Trophoblast cell (in vitro differentiated cells and primary cell): ENCODE measurements around the gene P2RY6.

Experiments
- DNase-seq, 2 donors: peaks; one replicate each; pipeline ENCODE4 v3.0.0-alpha.2; 2016
- H2AFZ ChIP-seq: 2 replicates; pipeline ENCODE4 v1.6.1; 2013; ENCODE audit warnings: low read length, moderate library complexity, mild to moderate bottlenecking; ENCODE audit not compliant: insufficient read depth, poor library complexity
- H2AK5ac ChIP-seq: 2 replicates; pipeline ENCODE4 v1.6.1; 2013; ENCODE audit warnings: mild to moderate bottlenecking, low read length
- H2BK120ac ChIP-seq: 2 replicates; pipeline ENCODE4 v1.6.1; 2013; ENCODE audit warnings: low read length, mild to moderate bottlenecking, moderate library complexity; ENCODE audit not compliant: insufficient read depth, poor library complexity
- H2BK12ac ChIP-seq: 2 replicates; pipeline ENCODE4 v1.6.1; 2013; ENCODE audit warnings: mild to moderate bottlenecking, low read length, moderate library complexity
- H2BK5ac ChIP-seq: 2 replicates; pipeline ENCODE4 v1.6.1; 2013; ENCODE audit warnings: low read length, low read depth, moderate library complexity, mild to moderate bottlenecking; ENCODE audit not compliant: poor library complexity
- H3K14ac ChIP-seq: 2 replicates; pipeline ENCODE4 v1.6.1; 2013; ENCODE audit warnings: mild to moderate bottlenecking, low read length
- H3K18ac ChIP-seq: 2 replicates; pipeline ENCODE4 v1.6.1; 2013; ENCODE audit warnings: mild to moderate bottlenecking, low read length
- H3K23ac ChIP-seq: 2 replicates; pipeline ENCODE4 v1.6.1; 2013; ENCODE audit warnings: low read length
- H3K27ac ChIP-seq: 2 replicates; pipeline ENCODE4 v1.5.1; 2013; ENCODE audit warnings: low read depth, mild to moderate bottlenecking, inconsistent platforms, low read length, moderate library complexity
- H3K27me3 ChIP-seq: 2 replicates; pipeline ENCODE4 v1.6.1; 2013; ENCODE audit warnings: inconsistent platforms, mild to moderate bottlenecking, low read length, moderate library complexity; ENCODE audit not compliant: insufficient read depth
- H3K36me3 ChIP-seq, 2 experiments: 1 replicate in 1 of 2; 2 replicates in 1 of 2; pipeline ENCODE4 v1.6.1; 2013; ENCODE audit warnings: low read length in 2 of 2, mild to moderate bottlenecking in 2 of 2, moderate library complexity in 1 of 2; ENCODE audit not compliant: insufficient read depth in 2 of 2, control insufficient read depth in 1 of 2
- H3K4ac ChIP-seq: 2 replicates; pipeline ENCODE4 v1.6.1; 2013; ENCODE audit warnings: low read depth, mild to moderate bottlenecking, low read length, moderate library complexity
- H3K4me1 ChIP-seq, 2 experiments: 1 replicate in 1 of 2; 2 replicates in 1 of 2; pipeline ENCODE4 v1.6.1; 2013; ENCODE audit warnings: low read length in 2 of 2, mild to moderate bottlenecking in 2 of 2, moderate library complexity in 1 of 2; ENCODE audit not compliant: insufficient read depth in 2 of 2, control insufficient read depth in 1 of 2
- H3K4me2 ChIP-seq: 2 replicates; pipeline ENCODE4 v1.6.1; 2013; ENCODE audit warnings: inconsistent platforms, mild to moderate bottlenecking, low read length, moderate library complexity
- H3K4me3 ChIP-seq: 2 replicates; pipeline ENCODE4 v1.5.1; 2013; ENCODE audit warnings: mild to moderate bottlenecking, low read depth, low read length, inconsistent platforms
- H3K79me1 ChIP-seq: one replicate; pipeline ENCODE4 v1.6.1; 2013; ENCODE audit warnings: low read length
- H3K79me2 ChIP-seq: 2 replicates; pipeline ENCODE4 v1.6.1; 2013; ENCODE audit warnings: low read length, mild to moderate bottlenecking; ENCODE audit not compliant: control insufficient read depth, insufficient read depth, poor library complexity
- H3K9ac ChIP-seq: 2 replicates; pipeline ENCODE4 v1.6.1; 2013; ENCODE audit warnings: mild to moderate bottlenecking, low read length
- H3K9me3 ChIP-seq: 2 replicates; pipeline ENCODE4 v1.6.1; 2013; ENCODE audit warnings: low read depth, mild to moderate bottlenecking, control low read depth, inconsistent platforms, low read length; ENCODE audit not compliant: insufficient read depth
- H4K12ac ChIP-seq: 2 replicates; pipeline ENCODE4 v1.6.1; 2013; ENCODE audit warnings: low read depth, mild to moderate bottlenecking, low read length, moderate library complexity
- H4K8ac ChIP-seq: 2 replicates; pipeline ENCODE4 v1.6.1; 2013; ENCODE audit warnings: low read depth, mild to moderate bottlenecking, low read length, moderate library complexity
- H4K91ac ChIP-seq: one replicate; pipeline ENCODE4 v1.6.1; 2013; ENCODE audit warnings: low read depth, mild to moderate bottlenecking, low read length, moderate library complexity
- WGBS: extraction: QIAGEN DNeasy Blood & Tissue Kit; methylation state at CpG from one replicate; pipeline ENCODE4 v1.1.7; 2013; ENCODE audit warnings: missing lambda C conversion rate; ENCODE audit not compliant: insufficient read length, insufficient coverage; ENCODE audit errors: extremely low coverage; 5-methylcytosine and 5-hydroxymethylcytosine counted together

The P2RY6 gene

DNA sequence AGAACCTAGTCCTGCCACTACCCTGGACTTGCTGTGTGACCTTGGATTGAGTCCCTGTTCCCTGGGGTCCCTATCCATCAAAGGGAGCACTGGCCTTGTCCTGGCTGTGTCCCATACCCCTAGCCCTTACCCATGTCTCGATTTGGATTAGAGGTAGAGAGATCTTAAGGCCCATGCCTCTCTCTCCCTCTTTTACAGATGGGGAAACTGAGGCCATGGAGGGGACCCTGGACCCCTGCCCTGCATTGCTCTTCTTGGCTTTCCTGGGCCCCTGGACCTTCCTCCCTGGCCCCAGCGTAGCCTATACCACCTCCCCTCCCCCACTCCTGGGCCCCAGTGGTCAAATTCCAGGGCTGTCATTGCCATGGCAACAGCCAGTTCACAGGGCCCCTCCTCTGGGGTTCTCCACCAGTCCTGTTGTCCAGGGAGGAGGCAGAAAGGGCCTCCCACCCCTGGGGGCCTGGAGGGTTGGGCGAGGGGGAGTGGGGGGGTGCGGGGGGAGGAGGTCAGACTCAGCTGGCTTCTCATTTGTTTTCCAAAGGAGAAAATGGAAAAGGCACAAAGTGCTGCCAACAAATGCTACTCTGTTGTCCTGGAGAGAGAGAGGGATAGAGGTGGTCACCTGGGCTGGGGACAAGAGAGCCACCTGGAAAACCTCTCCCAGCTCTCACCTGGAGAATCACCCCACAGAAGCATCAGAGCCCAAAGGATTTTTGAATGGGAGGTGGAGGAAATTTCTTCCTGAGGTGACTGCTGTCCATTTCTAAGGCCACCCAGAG is 59.2 kb downstream of the P2RY6 start:
- Histone ChIP-seq H4K91ac (peak overlapping the region; percentile 96), H3K4me3 (no peak overlapping the region), H2BK120ac (peak overlapping the region; percentile 92), H3K79me2 (peaks cover 16% of the 10 kb centered on the region), H3K9ac (peak overlapping the region; percentile 30), H3K27me3 (no peaks in the 10 kb centered on the region), H2BK5ac (peak overlapping the region; percentile 94), H3K9me3 (no peaks in the 10 kb centered on the region), H3K27ac (peak overlapping the region; percentile 75), H3K4ac (peak overlapping the region; percentile 87), H3K79me1 (peaks cover 35% of the 10 kb centered on the region), H2AFZ (peak overlapping the region; percentile 14), H3K4me2 (peak overlapping the region; percentile 55), H3K23ac (no peak overlapping the region), H4K8ac (peak overlapping the region; percentile 77), H2BK12ac (peak overlapping the region; percentile 99), H3K36me3 (peaks cover 10 to 14% of the 10 kb centered on the region in 2 experiments), H4K12ac (peak overlapping the region; percentile 9), H3K14ac (peak overlapping the region; percentile 91), H3K4me1 (peaks cover 58 to 62% of the 10 kb centered on the region in 2 experiments), H3K18ac (peak overlapping the region; percentile 85), H2AK5ac (peak overlapping the region; percentile 98)
- no CpG with 5 or more reads among the region's 4 CpGs for WGBS
- no peak for DNase-seq

- H3K27ac ChIP-seq: peak overlapping the region; percentile 71
- no peak overlapping the region for H3K23ac ChIP-seq
- H3K4ac ChIP-seq: peak overlapping the region; percentile 21
- DNase-seq: no peak
- no peak overlapping the region for H4K12ac ChIP-seq
- H3K9me3 ChIP-seq: no peaks in the 10 kb centered on the region
- peak overlapping the region; percentile 11 for H2AFZ ChIP-seq
- H2BK120ac ChIP-seq: peak overlapping the region; percentile 28
- H3K9ac ChIP-seq: no peak overlapping the region
- H4K8ac ChIP-seq: peak overlapping the region; percentile 55
- H3K27me3 ChIP-seq: no peaks in the 10 kb centered on the region
- H2BK12ac ChIP-seq: peak overlapping the region; percentile 23
- H3K36me3 ChIP-seq: peaks cover 5 to 11% of the 10 kb centered on the region in 2 experiments
- H3K18ac ChIP-seq: peak overlapping the region; percentile 73
- H3K14ac ChIP-seq: peak overlapping the region; percentile 46
- H2BK5ac ChIP-seq: peak overlapping the region; percentile 4
- H3K79me2 ChIP-seq: peaks cover 16% of the 10 kb centered on the region
- peaks cover 35% of the 10 kb centered on the region for H3K79me1 ChIP-seq
- H3K4me3 ChIP-seq: no peak overlapping the region
- H4K91ac ChIP-seq: peak overlapping the region; percentile 60
- H3K4me2 ChIP-seq: no peak overlapping the region
- no CpG with 5 or more reads among the region's 11 CpGs for WGBS
- H2AK5ac ChIP-seq: peak overlapping the region; percentile 38
- peaks cover 45 to 51% of the 10 kb centered on the region in 2 experiments for H3K4me1 ChIP-seq
These were observed 61.0 kb downstream of the P2RY6 start for GRCh38 chr11:73333173-73333572.

DNA sequence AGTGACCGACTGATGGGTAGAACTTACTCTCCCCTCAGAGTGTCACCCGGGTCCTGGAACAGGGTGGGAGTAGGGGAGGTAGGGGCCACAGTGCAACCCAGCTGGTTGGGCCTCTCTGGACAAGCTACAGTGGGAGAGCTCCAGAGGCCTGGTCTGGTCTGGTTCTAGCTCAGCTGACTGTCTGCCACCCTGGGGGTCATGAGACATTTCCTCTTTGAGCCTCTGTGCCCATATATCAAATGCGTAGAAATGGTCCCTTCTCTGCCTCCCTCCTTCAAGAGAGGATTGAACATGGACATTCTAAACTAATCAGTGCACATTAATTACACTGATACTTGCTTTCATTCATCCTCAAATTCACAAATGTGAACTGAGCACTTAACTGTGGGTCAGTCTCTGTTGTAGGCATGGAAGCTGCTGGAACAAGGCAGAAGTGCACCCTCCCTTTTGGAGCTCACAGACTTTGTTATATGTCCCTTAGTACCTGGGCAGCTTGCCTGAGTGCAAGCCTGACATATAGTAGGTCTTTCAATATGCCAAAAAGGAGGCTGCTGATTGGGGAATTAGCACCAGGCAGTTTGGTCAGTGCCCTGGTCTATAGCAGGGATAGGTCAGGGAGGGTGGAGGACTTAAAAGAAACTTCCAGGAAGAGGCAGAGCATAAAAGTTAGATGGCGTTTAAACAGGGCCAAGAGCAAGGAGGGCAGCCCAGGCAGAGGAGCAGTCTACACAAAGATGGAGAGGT is 61.7 kb downstream of the P2RY6 start:
- Histone ChIP-seq H3K18ac (peak overlapping the region; percentile 73), H2AK5ac (peak overlapping the region; percentile 38), H3K27ac (peak overlapping the region; percentile 71), H3K4me3 (no peak overlapping the region), H2BK120ac (peak overlapping the region; percentile 28), H4K12ac (no peak overlapping the region), H3K79me2 (peaks cover 16% of the 10 kb centered on the region), H3K4ac (peak overlapping the region; percentile 21), H3K79me1 (peaks cover 35% of the 10 kb centered on the region), H3K9me3 (no peaks in the 10 kb centered on the region), H4K8ac (peak overlapping the region; percentile 52), H2BK12ac (peak overlapping the region; percentile 44), H3K23ac (no peak overlapping the region), H3K36me3 (peaks cover 0 to 11% of the 10 kb centered on the region in 2 experiments), H2AFZ (peak overlapping the region; percentile 11), H4K91ac (peak overlapping the region; percentile 60), H3K14ac (peak overlapping the region; percentile 46), H3K9ac (no peak overlapping the region), H3K4me2 (peak overlapping the region; percentile 16), H2BK5ac (peak overlapping the region; percentile 43), H3K4me1 (peaks cover 45 to 50% of the 10 kb centered on the region in 2 experiments), H3K27me3 (no peaks in the 10 kb centered on the region)
- no peak for DNase-seq
- no CpG with 5 or more reads among the region's 4 CpGs for WGBS

DNA sequence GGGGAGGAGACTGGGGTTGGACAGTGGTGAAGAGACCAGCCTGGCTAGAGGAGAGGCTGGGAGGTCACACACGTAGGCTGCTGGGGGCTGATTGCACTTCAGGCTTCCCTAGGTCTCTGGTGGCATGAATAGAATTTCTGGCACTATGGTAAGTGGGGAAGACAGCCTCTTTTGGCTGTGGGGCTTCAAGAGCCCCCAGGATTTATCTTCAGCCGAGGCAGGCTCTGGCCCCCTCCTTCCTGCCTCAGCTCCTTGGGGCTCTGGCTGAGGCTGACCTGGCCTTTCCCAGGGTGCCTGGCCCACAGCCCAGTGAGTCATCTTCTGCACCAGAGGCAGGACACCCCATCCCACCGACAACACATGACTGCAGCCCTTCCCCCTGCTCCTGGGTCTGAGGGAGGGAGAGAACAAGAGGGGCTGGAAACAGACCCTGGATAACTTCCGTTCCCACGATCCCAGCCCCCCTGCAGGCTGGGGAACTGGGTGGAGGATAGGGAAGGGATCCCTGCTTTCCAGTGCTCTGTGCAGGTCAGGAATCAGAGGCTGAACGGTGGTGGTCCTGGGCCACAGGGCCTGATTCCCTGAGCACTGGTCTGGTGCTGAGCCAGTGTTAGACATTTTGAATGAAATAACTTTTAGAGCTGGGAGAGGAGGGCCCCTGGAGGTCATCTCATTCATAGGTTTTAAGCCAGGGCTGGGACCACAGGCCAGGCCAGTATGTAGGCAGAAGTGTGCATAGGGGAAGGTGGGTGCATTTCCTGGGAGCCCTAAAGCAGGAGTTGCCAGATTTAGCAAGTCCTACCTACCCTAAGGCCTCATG is 62.5 kb downstream of the P2RY6 start:
- peak overlapping the region; percentile 71 for H3K27ac ChIP-seq
- no peaks in the 10 kb centered on the region for H3K9me3 ChIP-seq
- peak overlapping the region; percentile 77 for H4K91ac ChIP-seq
- peaks cover 49 to 52% of the 10 kb centered on the region in 2 experiments for H3K4me1 ChIP-seq
- H3K79me1 ChIP-seq: peaks cover 35% of the 10 kb centered on the region
- peak overlapping the region; percentile 28 for H3K18ac ChIP-seq
- peaks cover 16% of the 10 kb centered on the region for H3K79me2 ChIP-seq
- H4K12ac ChIP-seq: no peak overlapping the region
- no peaks in the 10 kb centered on the region for H3K27me3 ChIP-seq
- peak overlapping the region; percentile 56 for H3K14ac ChIP-seq
- peak overlapping the region; percentile 66 for H2BK12ac ChIP-seq
- peak overlapping the region; percentile 43 for H2BK5ac ChIP-seq
- H3K23ac ChIP-seq: no peak overlapping the region
- H2AFZ ChIP-seq: peak overlapping the region; percentile 14
- H4K8ac ChIP-seq: peak overlapping the region; percentile 55
- H2BK120ac ChIP-seq: peak overlapping the region; percentile 69
- H3K9ac ChIP-seq: no peak overlapping the region
- WGBS: no CpG with 5 or more reads among the region's 6 CpGs
- peak overlapping the region; percentile 72 for H2AK5ac ChIP-seq
- H3K4me3 ChIP-seq: no peak overlapping the region
- peak overlapping the region; percentile 13 for H3K4ac ChIP-seq
- peak; percentile 14 to 30 for DNase-seq
- peak overlapping the region; percentile 16 for H3K4me2 ChIP-seq
- H3K36me3 ChIP-seq: peaks cover 0 to 11% of the 10 kb centered on the region in 2 experiments
